SK-N-SH treated with all-trans-retinoic acid at 6 μM for 48 hours (cell line): Measurements from ENCODE around the gene SCAF4.

Experiments used
- ATAC-seq: fragments of 200-7000 bp; cut with Tn5 transposase; 3 replicates; pipeline ENCODE4 v1.9.1; 2020; ENCODE audit warnings: mild to moderate bottlenecking, moderate library complexity
- BACH2 ChIP-seq: fragments of 250-450 bp; sonication (Bioruptor Pico); IDR thresholded peaks from 2 replicates; pipeline ENCODE4 v1.9.0; 2021; ENCODE audit warnings: mild to moderate bottlenecking, borderline replicate concordance
- CSDC2 ChIP-seq: fragments of 250-450 bp; sonication (Bioruptor Pico); IDR thresholded peaks from 2 replicates; pipeline ENCODE4 v1.5.0; 2020; ENCODE audit warnings: mild to moderate bottlenecking, moderate library complexity
- ESRRG ChIP-seq: fragments of 250-450 bp; sonication (Bioruptor Pico); IDR thresholded peaks from 2 replicates; pipeline ENCODE4 v1.6.1; 2021; ENCODE audit warnings: mild to moderate bottlenecking
- GLIS3 ChIP-seq: fragments of 250-450 bp; sonication (Bioruptor Pico); IDR thresholded peaks from 2 replicates; pipeline ENCODE4 v1.5.0; 2020; ENCODE audit warnings: mild to moderate bottlenecking, moderate library complexity
- ISL1 ChIP-seq: fragments of 250-450 bp; sonication (Bioruptor Pico); IDR thresholded peaks from 2 replicates; pipeline ENCODE4 v2.1.2; 2022; ENCODE audit warnings: mild to moderate bottlenecking, moderate library complexity
- OSR1 ChIP-seq: fragments of 250-450 bp; sonication (Bioruptor Pico); IDR thresholded peaks from 2 replicates; pipeline ENCODE4 v1.8.0; 2022; ENCODE audit warnings: moderate library complexity, mild to moderate bottlenecking, inconsistent platforms
- TCF4 ChIP-seq: fragments of 250-450 bp; sonication (Bioruptor Pico); IDR thresholded peaks from 2 replicates; pipeline ENCODE4 v1.8.0; 2021; ENCODE audit warnings: mild to moderate bottlenecking, moderate library complexity, borderline replicate concordance
- TOX ChIP-seq: fragments of 250-450 bp; sonication (Bioruptor Pico); IDR thresholded peaks from 2 replicates; pipeline ENCODE4 v1.8.0; 2021; ENCODE audit warnings: mild to moderate bottlenecking, moderate library complexity, borderline replicate concordance
- ZC3H10 ChIP-seq: fragments of 250-450 bp; sonication (Bioruptor Pico); IDR thresholded peaks from 2 replicates; pipeline ENCODE4 v1.5.1; 2021; ENCODE audit warnings: mild to moderate bottlenecking, moderate library complexity
- ZFP3 ChIP-seq: fragments of 250-450 bp; sonication (Bioruptor Pico); IDR thresholded peaks from 2 replicates; pipeline ENCODE4 v1.5.0; 2020; ENCODE audit warnings: mild to moderate bottlenecking, moderate library complexity
- ZFP30 ChIP-seq: fragments of 450-650 bp; formaldehyde crosslinking; IDR thresholded peaks from 2 replicates; pipeline ENCODE4 v1.5.0; 2022; ENCODE audit warnings: mild to moderate bottlenecking, moderate library complexity
- ZNF565 ChIP-seq: fragments of 450-650 bp; formaldehyde crosslinking; conservative IDR thresholded peaks from 2 replicates; pipeline ENCODE4 v1.5.0; 2020; ENCODE audit warnings: low read depth, mild to moderate bottlenecking, moderate library complexity
- ZNF70 ChIP-seq: fragments of 450-650 bp; formaldehyde crosslinking; IDR thresholded peaks from 2 replicates; pipeline ENCODE4 v1.5.0; 2020; ENCODE audit warnings: mild to moderate bottlenecking, moderate library complexity
- ZNF8 ChIP-seq: fragments of 450-650 bp; formaldehyde crosslinking; IDR thresholded peaks from 2 replicates; pipeline ENCODE4 v1.5.0; 2020; ENCODE audit warnings: mild to moderate bottlenecking, moderate library complexity
- TF ChIP-seq, protein P1 (sequence below): fragments of 250-450 bp; sonication (Bioruptor Pico); IDR thresholded peaks from 2 replicates; pipeline ENCODE4 v1.8.0; 2020; ENCODE audit warnings: mild to moderate bottlenecking, moderate library complexity, borderline replicate concordance
- TF ChIP-seq, protein P2 (sequence below): fragments of 250-450 bp; sonication (Bioruptor Pico); IDR thresholded peaks from 2 replicates; pipeline ENCODE4 v1.5.1; 2021; ENCODE audit warnings: mild to moderate bottlenecking, moderate library complexity
- TF ChIP-seq, protein P3 (sequence below): fragments of 250-450 bp; sonication (Bioruptor Pico); IDR thresholded peaks from 2 replicates; pipeline ENCODE4 v1.5.0; 2020; ENCODE audit warnings: mild to moderate bottlenecking, moderate library complexity
- TF ChIP-seq, protein P4 (sequence below): fragments of 250-450 bp; sonication (Bioruptor Pico); IDR thresholded peaks from 2 replicates; pipeline ENCODE4 v1.8.0; 2021; ENCODE audit warnings: low read depth, mild to moderate bottlenecking, moderate library complexity, borderline replicate concordance

Gene SCAF4

DNA sequence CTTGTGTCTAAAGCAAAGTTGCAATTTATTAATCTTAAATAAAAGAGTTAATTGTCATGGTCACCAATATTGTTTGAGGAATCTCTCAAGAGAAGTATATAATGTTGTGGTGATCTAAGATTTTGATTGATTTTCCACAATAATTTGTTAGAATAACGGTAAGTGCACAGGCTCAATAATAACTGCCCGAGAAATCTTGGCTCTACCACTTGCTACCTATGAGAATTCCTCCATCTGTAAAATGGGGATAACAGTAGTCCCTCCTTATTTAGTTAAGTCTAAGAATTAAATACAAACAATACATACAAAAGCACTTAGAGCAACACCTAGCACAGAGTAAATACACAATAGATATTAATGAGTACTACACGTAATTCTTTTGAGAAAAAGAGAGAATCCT lies 18.8 kb downstream of the SCAF4 start:
- TF ChIP-seq GLIS3 (CRISPR knock-in tag) (no peak), OSR1 (CRISPR knock-in tag) (no peak), ZNF70 (CRISPR knock-in tag) (no peak), TOX (CRISPR knock-in tag) (no peak), ESRRG (CRISPR knock-in tag) (no peak), TCF4 (no peak)
- TF ChIP-seq, protein P1, sequence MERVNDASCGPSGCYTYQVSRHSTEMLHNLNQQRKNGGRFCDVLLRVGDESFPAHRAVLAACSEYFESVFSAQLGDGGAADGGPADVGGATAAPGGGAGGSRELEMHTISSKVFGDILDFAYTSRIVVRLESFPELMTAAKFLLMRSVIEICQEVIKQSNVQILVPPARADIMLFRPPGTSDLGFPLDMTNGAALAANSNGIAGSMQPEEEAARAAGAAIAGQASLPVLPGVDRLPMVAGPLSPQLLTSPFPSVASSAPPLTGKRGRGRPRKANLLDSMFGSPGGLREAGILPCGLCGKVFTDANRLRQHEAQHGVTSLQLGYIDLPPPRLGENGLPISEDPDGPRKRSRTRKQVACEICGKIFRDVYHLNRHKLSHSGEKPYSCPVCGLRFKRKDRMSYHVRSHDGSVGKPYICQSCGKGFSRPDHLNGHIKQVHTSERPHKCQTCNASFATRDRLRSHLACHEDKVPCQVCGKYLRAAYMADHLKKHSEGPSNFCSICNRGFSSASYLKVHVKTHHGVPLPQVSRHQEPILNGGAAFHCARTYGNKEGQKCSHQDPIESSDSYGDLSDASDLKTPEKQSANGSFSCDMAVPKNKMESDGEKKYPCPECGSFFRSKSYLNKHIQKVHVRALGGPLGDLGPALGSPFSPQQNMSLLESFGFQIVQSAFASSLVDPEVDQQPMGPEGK, result no peak
- TF ChIP-seq, protein P2, sequence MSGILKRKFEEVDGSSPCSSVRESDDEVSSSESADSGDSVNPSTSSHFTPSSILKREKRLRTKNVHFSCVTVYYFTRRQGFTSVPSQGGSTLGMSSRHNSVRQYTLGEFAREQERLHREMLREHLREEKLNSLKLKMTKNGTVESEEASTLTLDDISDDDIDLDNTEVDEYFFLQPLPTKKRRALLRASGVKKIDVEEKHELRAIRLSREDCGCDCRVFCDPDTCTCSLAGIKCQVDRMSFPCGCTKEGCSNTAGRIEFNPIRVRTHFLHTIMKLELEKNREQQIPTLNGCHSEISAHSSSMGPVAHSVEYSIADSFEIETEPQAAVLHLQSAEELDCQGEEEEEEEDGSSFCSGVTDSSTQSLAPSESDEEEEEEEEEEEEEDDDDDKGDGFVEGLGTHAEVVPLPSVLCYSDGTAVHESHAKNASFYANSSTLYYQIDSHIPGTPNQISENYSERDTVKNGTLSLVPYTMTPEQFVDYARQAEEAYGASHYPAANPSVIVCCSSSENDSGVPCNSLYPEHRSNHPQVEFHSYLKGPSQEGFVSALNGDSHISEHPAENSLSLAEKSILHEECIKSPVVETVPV, result no peak
- ATAC-seq, result no peak

DNA sequence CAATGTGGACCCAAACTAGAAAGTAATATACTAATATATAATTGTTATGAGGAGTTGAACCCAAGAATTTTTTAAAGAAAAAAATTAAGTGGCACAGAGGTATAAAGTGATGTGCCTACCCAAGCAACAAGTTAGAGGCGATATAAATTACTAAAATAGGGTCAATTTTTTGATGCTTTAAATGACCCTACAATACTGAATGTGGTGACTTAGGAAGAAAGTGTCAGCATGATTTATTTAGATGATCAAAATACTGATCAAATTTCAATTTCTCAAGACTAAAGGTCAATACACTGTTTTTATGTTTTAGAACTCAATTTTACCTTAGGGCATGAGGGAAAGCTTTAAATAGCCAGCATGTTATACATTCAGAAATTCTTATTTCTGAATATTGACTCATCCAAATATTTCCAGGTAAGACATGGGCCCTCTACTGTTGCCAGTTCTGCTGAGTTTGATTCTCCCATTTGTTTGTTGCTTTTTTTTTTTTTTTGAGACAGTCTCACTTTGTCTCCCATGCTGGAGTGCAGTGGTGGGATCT lies 20.1 kb downstream of the SCAF4 start:
- TF ChIP-seq ISL1 (CRISPR knock-in tag), result no peak
- TF ChIP-seq ESRRG (CRISPR knock-in tag), result no peak
- TF ChIP-seq CSDC2 (CRISPR knock-in tag), result no peak
- no peak for TF ChIP-seq BACH2 (CRISPR knock-in tag)
- TF ChIP-seq, all 23 proteins: peak for 0
- no peak for ATAC-seq

DNA sequence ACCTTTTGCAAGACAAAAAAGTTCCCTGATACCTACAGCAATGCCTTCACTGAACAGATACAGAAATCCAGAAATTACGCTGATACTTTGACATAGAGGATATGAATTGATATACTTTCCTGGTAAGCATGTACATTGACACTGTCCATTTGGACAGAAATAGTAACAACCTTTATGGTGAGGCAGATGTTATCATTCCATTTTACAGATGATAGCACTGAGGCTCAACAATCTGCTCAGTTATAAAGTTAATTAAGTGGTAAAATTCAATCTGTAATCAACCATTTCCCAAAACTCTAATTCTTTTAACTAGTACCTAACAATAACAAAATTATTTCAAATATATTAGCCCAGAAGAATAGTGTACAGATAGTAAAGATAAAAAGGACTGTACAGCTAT lies 20.6 kb downstream of the SCAF4 start:
- ATAC-seq, result no peak
- TF ChIP-seq CSDC2 (CRISPR knock-in tag), result no peak
- TF ChIP-seq BACH2 (CRISPR knock-in tag), result no peak
- TF ChIP-seq, protein P3, sequence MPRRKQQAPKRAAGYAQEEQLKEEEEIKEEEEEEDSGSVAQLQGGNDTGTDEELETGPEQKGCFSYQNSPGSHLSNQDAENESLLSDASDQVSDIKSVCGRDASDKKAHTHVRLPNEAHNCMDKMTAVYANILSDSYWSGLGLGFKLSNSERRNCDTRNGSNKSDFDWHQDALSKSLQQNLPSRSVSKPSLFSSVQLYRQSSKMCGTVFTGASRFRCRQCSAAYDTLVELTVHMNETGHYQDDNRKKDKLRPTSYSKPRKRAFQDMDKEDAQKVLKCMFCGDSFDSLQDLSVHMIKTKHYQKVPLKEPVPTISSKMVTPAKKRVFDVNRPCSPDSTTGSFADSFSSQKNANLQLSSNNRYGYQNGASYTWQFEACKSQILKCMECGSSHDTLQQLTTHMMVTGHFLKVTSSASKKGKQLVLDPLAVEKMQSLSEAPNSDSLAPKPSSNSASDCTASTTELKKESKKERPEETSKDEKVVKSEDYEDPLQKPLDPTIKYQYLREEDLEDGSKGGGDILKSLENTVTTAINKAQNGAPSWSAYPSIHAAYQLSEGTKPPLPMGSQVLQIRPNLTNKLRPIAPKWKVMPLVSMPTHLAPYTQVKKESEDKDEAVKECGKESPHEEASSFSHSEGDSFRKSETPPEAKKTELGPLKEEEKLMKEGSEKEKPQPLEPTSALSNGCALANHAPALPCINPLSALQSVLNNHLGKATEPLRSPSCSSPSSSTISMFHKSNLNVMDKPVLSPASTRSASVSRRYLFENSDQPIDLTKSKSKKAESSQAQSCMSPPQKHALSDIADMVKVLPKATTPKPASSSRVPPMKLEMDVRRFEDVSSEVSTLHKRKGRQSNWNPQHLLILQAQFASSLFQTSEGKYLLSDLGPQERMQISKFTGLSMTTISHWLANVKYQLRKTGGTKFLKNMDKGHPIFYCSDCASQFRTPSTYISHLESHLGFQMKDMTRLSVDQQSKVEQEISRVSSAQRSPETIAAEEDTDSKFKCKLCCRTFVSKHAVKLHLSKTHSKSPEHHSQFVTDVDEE (CRISPR knock-in tag), result no peak
- TF ChIP-seq ISL1 (CRISPR knock-in tag), result no peak
- no peak for TF ChIP-seq ZNF565
- TF ChIP-seq ZNF8, result no peak
- TF ChIP-seq, all 23 proteins: peak for 0

DNA sequence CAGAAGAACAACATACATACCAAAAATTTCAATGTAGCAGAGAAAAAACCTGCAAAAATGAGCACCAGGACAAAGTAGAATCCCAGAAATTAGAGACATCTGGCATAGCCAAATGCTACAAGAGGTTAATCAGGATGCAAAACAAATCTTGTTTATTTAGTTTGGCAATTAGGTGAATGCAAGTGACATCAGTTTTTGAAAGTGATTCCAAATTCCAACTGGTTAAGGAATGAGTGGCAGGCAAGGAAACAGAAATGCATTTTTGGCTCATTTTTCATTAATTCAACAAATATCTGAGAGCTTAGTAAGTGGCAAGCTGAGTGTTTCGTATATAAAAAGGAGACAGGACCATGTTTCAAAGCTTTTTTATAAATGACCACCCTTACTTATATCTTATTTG lies 21.3 kb downstream of the SCAF4 start:
- no peak for TF ChIP-seq CSDC2 (CRISPR knock-in tag)
- TF ChIP-seq ISL1 (CRISPR knock-in tag), result peak; percentile 43
- TF ChIP-seq OSR1 (CRISPR knock-in tag), result no peak
- TF ChIP-seq ZNF565, result no peak
- TF ChIP-seq ZC3H10 (CRISPR knock-in tag), result no peak
- TF ChIP-seq, protein P4, sequence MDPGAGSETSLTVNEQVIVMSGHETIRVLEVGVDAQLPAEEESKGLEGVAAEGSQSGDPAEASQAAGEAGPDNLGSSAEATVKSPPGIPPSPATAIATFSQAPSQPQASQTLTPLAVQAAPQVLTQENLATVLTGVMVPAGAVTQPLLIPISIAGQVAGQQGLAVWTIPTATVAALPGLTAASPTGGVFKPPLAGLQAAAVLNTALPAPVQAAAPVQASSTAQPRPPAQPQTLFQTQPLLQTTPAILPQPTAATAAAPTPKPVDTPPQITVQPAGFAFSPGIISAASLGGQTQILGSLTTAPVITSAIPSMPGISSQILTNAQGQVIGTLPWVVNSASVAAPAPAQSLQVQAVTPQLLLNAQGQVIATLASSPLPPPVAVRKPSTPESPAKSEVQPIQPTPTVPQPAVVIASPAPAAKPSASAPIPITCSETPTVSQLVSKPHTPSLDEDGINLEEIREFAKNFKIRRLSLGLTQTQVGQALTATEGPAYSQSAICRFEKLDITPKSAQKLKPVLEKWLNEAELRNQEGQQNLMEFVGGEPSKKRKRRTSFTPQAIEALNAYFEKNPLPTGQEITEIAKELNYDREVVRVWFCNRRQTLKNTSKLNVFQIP (CRISPR knock-in tag), result no peak
- no peak for TF ChIP-seq TOX (CRISPR knock-in tag)
- peak; percentile 63 for ATAC-seq

DNA sequence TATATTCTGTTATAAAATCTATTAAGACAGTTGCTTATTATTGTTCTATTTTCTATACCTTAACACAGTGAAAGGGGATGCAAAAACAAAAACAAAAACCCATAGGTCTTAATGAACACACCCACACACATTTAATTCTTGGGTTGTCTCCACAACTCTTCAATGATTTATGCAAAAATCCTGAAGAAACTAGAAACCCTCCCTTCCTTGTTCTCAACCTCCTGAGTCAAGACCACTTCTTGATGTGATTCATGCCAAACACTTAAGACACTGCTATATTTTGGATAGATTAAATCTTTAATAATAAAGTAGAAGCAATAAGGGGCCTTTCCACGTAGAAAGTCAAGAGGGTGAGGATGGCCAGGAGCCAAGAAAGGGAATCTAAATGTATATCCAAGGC lies 23.4 kb downstream of the SCAF4 start:
- no peak for ATAC-seq

More for the DNA sequence above, 23.4 kb downstream of the SCAF4 start:
- TF ChIP-seq ZNF8 (no peak), TOX (CRISPR knock-in tag) (no peak), ZFP3 (CRISPR knock-in tag) (no peak), ZNF70 (CRISPR knock-in tag) (no peak), ZFP30 (no peak), ZNF565 (no peak)
- TF ChIP-seq, protein P3 (CRISPR knock-in tag), result no peak
